Glomerular visceral epithelial cell (primary cell): ENCODE measurements around the gene PTPN4.

Source experiments
- DNase-seq: peaks from one replicate; pipeline ENCODE4 v3.0.0-alpha.2; 2016; ENCODE audit errors: extremely low spot score

Gene PTPN4

GRCh38 chr2:119734047-119734446 lies 25.7 kb upstream of the PTPN4 start:
- DNase-seq: no peak

DNA sequence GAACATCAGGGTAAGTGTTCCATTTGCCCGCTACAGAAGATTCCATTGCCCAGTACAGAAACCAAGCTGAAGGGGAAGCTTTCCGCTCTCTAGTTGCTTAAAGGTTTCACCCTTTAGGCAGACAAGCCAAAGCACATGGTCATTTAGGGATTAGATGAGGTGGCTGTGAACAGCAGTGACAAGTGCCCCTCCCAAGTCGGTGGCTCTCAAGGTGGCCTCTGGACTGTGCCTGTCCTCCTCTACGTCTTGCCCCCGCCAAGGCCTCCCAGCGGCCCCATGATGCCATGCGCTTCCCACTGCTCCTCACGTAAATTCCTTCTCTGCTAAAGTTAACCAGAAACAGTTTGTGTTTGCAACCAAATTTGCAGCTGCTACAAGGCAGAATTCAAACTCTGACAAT lies 24.2 kb upstream of the PTPN4 start:
- DNase-seq: no peak

DNA sequence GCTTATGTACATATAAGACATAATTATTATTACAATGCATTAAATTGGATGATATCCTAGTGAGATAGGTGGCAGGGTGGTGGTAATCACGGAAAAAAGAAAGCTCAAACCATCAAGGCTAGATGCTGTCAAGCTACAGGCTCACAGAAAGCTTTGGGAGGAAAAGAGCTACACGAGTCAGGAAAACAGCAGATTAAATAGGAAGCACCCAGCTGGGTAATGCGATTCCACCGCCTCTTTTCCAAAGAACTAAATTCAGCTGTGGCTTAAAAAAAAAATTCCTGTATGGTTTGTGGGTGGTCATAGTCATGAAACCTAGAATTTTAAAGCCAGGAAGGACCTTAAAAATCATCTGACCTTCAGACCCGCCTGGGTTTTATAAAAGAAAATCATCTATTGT lies 23.7 kb upstream of the PTPN4 start:
- DNase-seq: no peak

- no peak for DNase-seq
Measured at GRCh38 chr2:119739580-119740255, 20.0 kb upstream of the PTPN4 start.

DNA sequence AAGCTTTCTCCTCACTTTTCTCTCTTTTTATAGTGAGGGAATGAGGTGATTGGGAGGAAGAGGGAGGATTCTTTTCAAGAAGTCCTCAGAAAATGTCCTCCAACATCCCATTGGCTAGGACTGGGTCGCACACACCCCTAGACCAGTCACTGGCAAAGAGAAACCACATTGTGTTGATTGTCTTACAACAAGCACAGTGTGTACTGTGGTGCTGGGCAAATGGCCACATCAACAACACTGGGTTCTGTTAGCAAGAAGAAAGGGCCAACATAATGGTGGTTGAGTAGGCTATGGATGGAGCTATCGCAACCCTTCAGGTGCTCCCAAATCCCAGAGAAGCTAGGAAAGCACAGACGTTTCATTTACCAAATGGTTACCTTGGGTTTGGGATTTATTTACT lies 18.7 kb upstream of the PTPN4 start:
- DNase-seq: no peak

DNA sequence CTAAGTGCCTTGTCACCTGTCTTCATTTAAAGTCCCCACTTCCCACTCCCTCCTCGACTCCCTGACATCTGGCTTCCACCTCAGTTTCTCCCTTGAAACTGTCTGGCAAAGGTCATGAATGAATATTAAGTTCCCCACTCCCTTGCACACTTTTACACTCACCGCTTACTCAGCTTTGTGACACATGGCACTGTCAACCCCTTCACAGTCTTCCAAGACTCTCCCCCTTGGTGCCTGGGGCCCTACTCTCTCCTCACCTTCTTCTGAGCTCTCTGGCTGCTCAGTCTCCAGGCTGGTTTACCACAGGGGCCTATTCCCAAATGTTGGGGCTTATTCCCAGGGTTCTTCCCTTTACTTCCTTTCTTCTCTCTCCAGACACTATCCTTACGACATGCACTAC lies 17.9 kb upstream of the PTPN4 start:
- no peak for DNase-seq

- DNase-seq: peak; percentile 78
Measured at GRCh38 chr2:119744335-119744939, 15.3 kb upstream of the PTPN4 start.

- DNase-seq: no peak
Measured at GRCh38 chr2:119745566-119745965, 14.2 kb upstream of the PTPN4 start.

- DNase-seq: no peak
Measured at GRCh38 chr2:119746836-119747686, 12.7 kb upstream of the PTPN4 start.

DNA sequence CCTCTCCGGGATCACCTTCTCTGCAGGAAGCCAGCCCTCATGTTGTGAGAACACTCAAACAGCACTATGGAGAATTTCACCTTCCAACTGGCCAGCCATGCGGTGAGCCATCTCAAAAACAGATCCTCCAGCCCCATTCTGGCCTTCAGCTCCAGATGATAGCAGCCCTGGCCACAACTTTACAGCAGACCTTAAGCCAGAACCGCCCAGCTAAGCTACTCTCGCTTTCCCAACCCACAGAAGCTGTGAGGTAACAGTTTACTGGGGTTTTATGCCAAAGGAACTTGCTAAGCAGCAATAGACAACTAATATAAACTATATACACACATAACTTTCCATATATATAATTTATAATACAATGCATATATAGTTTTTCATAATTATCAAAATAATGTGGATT lies 11.6 kb upstream of the PTPN4 start:
- DNase-seq: no peak

DNA sequence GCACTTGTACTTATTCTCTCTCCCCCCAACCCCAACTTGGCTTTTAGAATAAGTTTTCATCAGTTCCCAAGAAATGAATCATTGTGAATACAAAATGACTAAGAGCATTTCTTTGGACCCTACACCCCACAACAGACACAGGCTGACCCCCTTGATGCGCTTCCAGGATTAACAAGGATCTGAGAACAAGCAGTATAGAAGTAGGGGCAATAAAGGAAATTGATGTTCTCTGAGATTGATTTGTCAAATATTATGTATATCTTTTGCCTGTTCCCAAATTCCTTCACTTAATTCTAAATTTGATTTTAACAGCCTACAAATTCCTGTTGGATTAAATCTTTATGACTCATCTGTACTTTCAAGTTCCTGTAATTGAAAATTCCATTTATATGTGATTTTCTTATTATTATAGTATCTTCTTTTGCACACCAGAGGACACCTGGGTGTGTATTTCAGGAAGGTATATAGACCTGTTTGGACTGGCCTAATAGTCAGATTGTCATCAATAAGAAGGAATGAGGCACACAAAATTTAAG lies 10.2 kb upstream of the PTPN4 start:
- DNase-seq: no peak

DNA sequence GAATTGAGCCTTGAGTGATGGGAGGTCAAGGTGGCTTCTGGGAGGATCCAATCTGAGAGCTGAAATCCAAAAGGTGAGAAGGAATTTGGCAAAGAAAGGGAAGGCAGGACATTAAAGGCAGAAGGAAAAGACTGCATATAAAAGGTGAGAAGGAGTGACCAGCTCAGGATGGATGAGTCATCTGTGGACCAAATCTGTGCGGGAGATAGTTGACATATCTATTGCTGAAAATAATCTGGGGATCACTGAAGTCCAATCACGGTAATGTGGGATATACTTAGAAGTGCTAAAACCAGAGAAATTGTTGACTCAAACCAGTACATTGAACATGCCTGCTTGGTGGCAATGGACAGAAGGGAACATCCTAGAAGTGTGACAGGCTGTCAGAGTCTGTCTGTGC lies 8.0 kb upstream of the PTPN4 start:
- DNase-seq: no peak

DNA sequence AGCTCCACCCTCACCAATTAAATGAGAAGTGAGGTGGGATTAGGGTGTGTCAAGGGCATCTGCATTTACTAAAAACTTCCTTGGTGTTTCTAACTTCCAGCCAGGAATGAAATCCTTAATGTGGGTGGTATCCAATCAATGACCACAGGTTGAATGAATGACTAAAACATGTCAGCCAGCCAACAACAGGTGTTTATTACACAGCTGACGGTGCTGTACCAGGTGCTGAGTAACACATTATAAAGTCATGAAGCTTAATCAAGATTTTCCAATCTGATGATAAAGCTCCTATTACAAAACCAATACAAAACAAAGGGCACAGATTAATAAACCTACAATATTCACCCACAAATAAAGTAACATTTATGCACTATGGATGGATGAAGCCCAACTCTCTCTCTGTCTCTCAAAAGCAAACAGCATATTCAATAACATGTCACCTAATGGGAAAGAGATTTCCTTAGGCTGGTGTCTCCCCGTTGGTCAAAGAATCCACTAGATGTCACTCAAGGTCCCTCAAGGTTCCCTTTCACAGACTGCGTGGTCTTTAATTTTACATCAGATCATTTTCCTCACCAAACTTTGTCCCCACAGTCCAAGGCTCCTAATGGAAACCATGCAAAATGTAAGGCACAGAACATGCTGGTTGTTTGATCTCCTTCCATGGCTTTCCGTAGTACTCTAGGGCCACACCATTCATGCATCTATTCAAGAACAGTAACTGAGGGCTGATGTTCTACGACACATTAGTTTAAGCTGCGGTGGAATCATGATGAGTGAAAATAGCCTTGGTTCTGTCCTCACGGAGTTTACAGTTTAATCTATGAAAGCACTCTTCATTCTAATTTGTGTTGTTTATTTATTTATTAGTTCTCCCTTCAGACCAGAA lies 6.4 kb upstream of the PTPN4 start:
- peak; percentile 58 for DNase-seq

- DNase-seq: no peak
Measured at GRCh38 chr2:119753930-119754321, 5.8 kb upstream of the PTPN4 start.

DNA sequence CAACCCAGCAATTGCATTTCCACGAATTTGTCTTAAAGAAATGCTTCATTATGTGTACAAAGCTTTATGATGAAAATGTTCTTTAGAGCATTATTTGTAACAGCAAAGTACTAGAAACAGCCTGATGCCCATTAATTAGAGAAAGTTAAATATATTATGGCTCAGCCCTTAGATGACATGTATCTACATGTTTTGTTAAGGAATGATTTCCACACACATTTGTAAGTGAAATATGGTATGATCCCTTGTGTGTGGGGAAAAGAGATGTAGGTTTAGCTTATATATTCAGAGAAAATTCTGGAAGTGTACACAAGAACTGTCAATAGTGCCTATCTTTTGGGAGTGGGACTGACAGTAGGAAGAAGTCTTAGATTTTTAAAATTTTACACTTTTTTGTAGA lies 3.8 kb upstream of the PTPN4 start:
- no peak for DNase-seq

GRCh38 chr2:119756837-119757236 lies 2.9 kb upstream of the PTPN4 start:
- peak; percentile 45 for DNase-seq

DNA sequence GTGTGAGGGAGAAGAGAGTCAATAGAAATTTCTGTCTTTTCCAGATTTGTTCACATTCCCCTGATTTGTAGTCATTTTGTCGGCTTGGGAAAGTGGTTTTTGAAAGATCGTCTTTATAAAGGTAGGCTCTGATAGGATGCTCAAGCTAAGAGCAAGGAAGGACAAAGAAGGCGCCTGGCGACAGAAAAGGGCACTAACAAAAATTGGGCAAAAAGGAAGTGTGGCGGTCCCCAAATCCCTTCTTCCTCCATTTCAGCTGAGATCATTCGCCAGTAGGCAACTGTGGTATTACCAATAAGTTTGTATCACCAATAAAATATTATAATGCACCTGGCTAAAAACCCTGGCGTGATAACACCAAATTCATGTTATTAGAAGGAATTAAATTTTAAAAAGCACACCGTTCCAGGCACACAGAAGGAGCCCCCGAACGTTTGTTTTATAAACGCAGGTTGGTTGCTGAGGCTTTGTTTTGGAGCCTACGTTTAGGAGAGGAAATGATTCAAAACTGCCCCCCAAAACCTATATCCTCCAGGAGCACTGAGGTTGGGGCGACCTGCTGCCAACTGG lies 756 bp upstream of the PTPN4 start:
- no peak for DNase-seq

GRCh38 chr2:119760237-119760955 lies 674 bp downstream of the PTPN4 start:
- DNase-seq: no peak

GRCh38 chr2:119760956-119761275 lies 1.2 kb downstream of the PTPN4 start:
- DNase-seq: peak; percentile 30

- DNase-seq: peak; percentile 18
Measured at GRCh38 chr2:119764832-119765231, 5.1 kb downstream of the PTPN4 start.
